HG03342 (cell line): ENCODE data around the gene RICTOR.
"Not testable (repeated sequence)": the region's sequence is repeated elsewhere in the genome, so short reads cannot be mapped to it uniquely, and the experiment has no call there.

ENCODE experiments used
- ATAC-seq: cut with Tn5 transposase; IDR thresholded peaks from one replicate; pipeline ENCODE4 v1.9.1; 2021; ENCODE audit warnings: mild to moderate bottlenecking, moderate library complexity; ENCODE audit not compliant: unreplicated experiment

RICTOR gene

GRCh38 chr5:39013938-39014337 is 60.3 kb downstream of the RICTOR start:
- ATAC-seq, result no peak

- ATAC-seq, result not testable (repeated sequence)
These were observed 63.2 kb downstream of the RICTOR start for GRCh38 chr5:39010958-39011357.

GRCh38 chr5:39009981-39010380 is 64.2 kb downstream of the RICTOR start:
- ATAC-seq, result no peak

- no peak for ATAC-seq
These were observed 64.9 kb downstream of the RICTOR start for GRCh38 chr5:39009280-39009679.

- ATAC-seq, result no peak
These were observed 67.5 kb downstream of the RICTOR start for GRCh38 chr5:39006650-39007049.

- ATAC-seq, result no peak
These were observed 68.5 kb downstream of the RICTOR start for GRCh38 chr5:39005566-39006232.

GRCh38 chr5:39001683-39002082 is 72.5 kb downstream of the RICTOR start:
- ATAC-seq, result no peak

- no peak for ATAC-seq
These were observed 75.2 kb downstream of the RICTOR start for GRCh38 chr5:38999037-38999436.

GRCh38 chr5:38997591-38997990 is 76.6 kb downstream of the RICTOR start:
- no peak for ATAC-seq

- ATAC-seq, result no peak
These were observed 78.1 kb downstream of the RICTOR start for GRCh38 chr5:38996123-38996522.

GRCh38 chr5:38994324-38994927 is 79.8 kb downstream of the RICTOR start:
- ATAC-seq, result peak; percentile 73

- ATAC-seq, result not testable (repeated sequence)
These were observed 84.1 kb downstream of the RICTOR start for GRCh38 chr5:38989974-38990719.

- ATAC-seq, result no peak
These were observed 88.2 kb downstream of the RICTOR start for GRCh38 chr5:38985909-38986452.

- no peak for ATAC-seq
These were observed 94.7 kb downstream of the RICTOR start for GRCh38 chr5:38979535-38979934.

- ATAC-seq, result no peak
These were observed 96.2 kb downstream of the RICTOR start for GRCh38 chr5:38978036-38978435.

- ATAC-seq, result no peak
These were observed 105.5 kb downstream of the RICTOR start for GRCh38 chr5:38968665-38969064.

GRCh38 chr5:38961691-38962090 is 112.5 kb downstream of the RICTOR start:
- no peak for ATAC-seq

- no peak for ATAC-seq
These were observed 120.7 kb downstream of the RICTOR start for GRCh38 chr5:38953426-38954012.

- no peak for ATAC-seq
These were observed 125.7 kb downstream of the RICTOR start for GRCh38 chr5:38948501-38948900.

- no peak for ATAC-seq
These were observed 129.9 kb downstream of the RICTOR start for GRCh38 chr5:38944282-38944681.

- ATAC-seq, result no peak
These were observed 132.3 kb downstream of the RICTOR start for GRCh38 chr5:38941912-38942311.
